Ascending aorta (tissue), 2 donors: ENCODE data around the gene BCKDHA. TPM values are rescaled to one million over a fixed set of nuclear protein-coding genes. Genes with fewer than 3 reads are reported as not detected.

Source experiments
- DNase-seq, 2 donors: peaks; one replicate each; pipeline ENCODE4 v3.0.0-alpha.2; 2019; ENCODE audit warnings: low spot score in 2 of 2
- H3K27ac ChIP-seq, 2 donors: fragments of 200-600 bp; sonication (generic); one replicate each; pipeline ENCODE4 v1.5.1; 2016 to 2017; ENCODE audit warnings: mild to moderate bottlenecking in 1 of 2
- H3K27me3 ChIP-seq: fragments of 200-600 bp; sonication (generic); one replicate; pipeline ENCODE4 v1.5.1; 2017
- H3K36me3 ChIP-seq, 2 donors: fragments of 200-600 bp; sonication (generic); one replicate each; pipeline ENCODE4 v1.5.1; 2016
- H3K4me1 ChIP-seq, 2 donors: fragments of 200-600 bp; sonication (generic); one replicate each; pipeline ENCODE4 v1.5.1; 2016 to 2017; ENCODE audit warnings: mild to moderate bottlenecking in 1 of 2
- H3K4me3 ChIP-seq, 2 donors: fragments of 200-600 bp; sonication (generic); one replicate each; pipeline ENCODE4 v1.5.1; 2016 to 2017; ENCODE audit warnings: mild to moderate bottlenecking in 1 of 2
- H3K9me3 ChIP-seq, 2 donors: fragments of 200-600 bp; sonication (generic); one replicate each; pipeline ENCODE4 v1.5.1; 2016
- intact Hi-C: fragments of 100-400 bp; cut with DNase I; formaldehyde crosslinking; loops from one replicate; pipeline ENCODE4 v1.15.1; 2023
- total RNA-seq: library from RNA; depleted of rRNA; stranded (reverse); fragments of >200 nt; gene quantifications from one replicate; pipeline ENCODE4 v1.1.0, GENCODE V29; 2016
- TF ChIP-seq, protein P1 (sequence below), 3 experiments: fragments of 200-600 bp in 2 of 3; fragments of 450-650 bp in 1 of 3; sonication (generic) in 2 of 3; IDR thresholded peaks; one replicate each; pipeline ENCODE4 v1.5.1; 2016 to 2019; ENCODE audit warnings: antibody characterized with exemption in 3 of 3, mild to moderate bottlenecking in 1 of 3, moderate library complexity in 1 of 3

BCKDHA gene
- total RNA-seq, 1 donor from 2014 or later = 28.5 TPM

DNA sequence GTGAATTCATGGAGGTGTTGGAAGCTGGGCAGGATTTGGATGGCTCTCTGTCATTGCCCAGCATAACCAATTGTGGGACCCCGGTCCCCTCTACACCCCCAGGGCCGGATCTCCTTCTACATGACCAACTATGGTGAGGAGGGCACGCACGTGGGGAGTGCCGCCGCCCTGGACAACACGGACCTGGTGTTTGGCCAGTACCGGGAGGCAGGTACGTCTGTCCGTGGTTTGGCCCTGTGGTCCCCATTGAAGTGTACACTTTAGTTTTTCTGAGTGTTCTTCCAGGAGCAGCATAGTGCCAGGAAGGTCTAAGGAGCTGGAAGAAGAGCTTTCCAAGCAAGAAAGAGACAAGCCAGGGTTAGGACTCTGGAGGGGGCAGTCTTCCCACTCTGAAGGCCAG is 16.3 kb downstream of the BCKDHA start:
- peaks cover 0 to 6% of the 10 kb centered on the region in 2 donors for H3K4me1 ChIP-seq
- H3K4me3 ChIP-seq = no peak overlapping the region
- intact Hi-C loops = no loop called here
- TF ChIP-seq, protein P1, sequence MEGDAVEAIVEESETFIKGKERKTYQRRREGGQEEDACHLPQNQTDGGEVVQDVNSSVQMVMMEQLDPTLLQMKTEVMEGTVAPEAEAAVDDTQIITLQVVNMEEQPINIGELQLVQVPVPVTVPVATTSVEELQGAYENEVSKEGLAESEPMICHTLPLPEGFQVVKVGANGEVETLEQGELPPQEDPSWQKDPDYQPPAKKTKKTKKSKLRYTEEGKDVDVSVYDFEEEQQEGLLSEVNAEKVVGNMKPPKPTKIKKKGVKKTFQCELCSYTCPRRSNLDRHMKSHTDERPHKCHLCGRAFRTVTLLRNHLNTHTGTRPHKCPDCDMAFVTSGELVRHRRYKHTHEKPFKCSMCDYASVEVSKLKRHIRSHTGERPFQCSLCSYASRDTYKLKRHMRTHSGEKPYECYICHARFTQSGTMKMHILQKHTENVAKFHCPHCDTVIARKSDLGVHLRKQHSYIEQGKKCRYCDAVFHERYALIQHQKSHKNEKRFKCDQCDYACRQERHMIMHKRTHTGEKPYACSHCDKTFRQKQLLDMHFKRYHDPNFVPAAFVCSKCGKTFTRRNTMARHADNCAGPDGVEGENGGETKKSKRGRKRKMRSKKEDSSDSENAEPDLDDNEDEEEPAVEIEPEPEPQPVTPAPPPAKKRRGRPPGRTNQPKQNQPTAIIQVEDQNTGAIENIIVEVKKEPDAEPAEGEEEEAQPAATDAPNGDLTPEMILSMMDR (IDR thresholded peaks at IDR 0.05) = no peak
- no peak for DNase-seq
- H3K9me3 ChIP-seq = no peaks in the 10 kb centered on the region
- H3K27me3 ChIP-seq = no peaks in the 10 kb centered on the region
- no peak overlapping the region for H3K27ac ChIP-seq
- H3K36me3 ChIP-seq = peaks cover 70 to 71% of the 10 kb centered on the region in 2 donors

- Histone ChIP-seq H3K4me1 (peaks cover 0 to 6% of the 10 kb centered on the region in 2 donors), H3K36me3 (peaks cover 75 to 76% of the 10 kb centered on the region in 2 donors), H3K27ac (no peak overlapping the region), H3K27me3 (no peaks in the 10 kb centered on the region), H3K4me3 (no peak overlapping the region), H3K9me3 (no peaks in the 10 kb centered on the region)
- intact Hi-C loops = no loop called here
- TF ChIP-seq, protein P1 (IDR thresholded peaks at IDR 0.05) = no peak
- no peak for DNase-seq
Observed at GRCh38 chr19:41414461-41414860, 16.8 kb downstream of the BCKDHA start.

GRCh38 chr19:41415154-41415571 is 17.5 kb downstream of the BCKDHA start:
- H3K4me3 ChIP-seq = no peak overlapping the region
- H3K4me1 ChIP-seq = peaks cover 0 to 2% of the 10 kb centered on the region in 2 donors
- intact Hi-C loops = no loop called here
- peaks cover 82% of the 10 kb centered on the region in 2 donors for H3K36me3 ChIP-seq
- TF ChIP-seq, protein P1 (IDR thresholded peaks at IDR 0.05) = no peak
- H3K9me3 ChIP-seq = no peaks in the 10 kb centered on the region
- H3K27me3 ChIP-seq = no peaks in the 10 kb centered on the region
- no peak for DNase-seq
- H3K27ac ChIP-seq = no peak overlapping the region

- H3K9me3 ChIP-seq = no peaks in the 10 kb centered on the region
- H3K27ac ChIP-seq = no peak overlapping the region
- no peaks in the 10 kb centered on the region for H3K27me3 ChIP-seq
- no peak overlapping the region for H3K4me3 ChIP-seq
- DNase-seq = no peak
- peaks cover 83 to 84% of the 10 kb centered on the region in 2 donors for H3K36me3 ChIP-seq
- TF ChIP-seq, protein P1 (IDR thresholded peaks at IDR 0.05) = no peak
- intact Hi-C loops = no loop called here
- no peaks in the 10 kb centered on the region for H3K4me1 ChIP-seq
Observed at GRCh38 chr19:41416194-41416674, 18.6 kb downstream of the BCKDHA start.

GRCh38 chr19:41420101-41420880 is 22.7 kb downstream of the BCKDHA start:
- intact Hi-C loops = no loop called here
- DNase-seq = no peak
- peaks cover 78 to 81% of the 10 kb centered on the region in 2 donors for H3K36me3 ChIP-seq
- TF ChIP-seq, protein P1 (IDR thresholded peaks at IDR 0.05) = no peak
- H3K9me3 ChIP-seq = no peaks in the 10 kb centered on the region
- no peaks in the 10 kb centered on the region for H3K4me1 ChIP-seq
- no peaks in the 10 kb centered on the region for H3K27me3 ChIP-seq
- H3K4me3 ChIP-seq = no peak overlapping the region
- H3K27ac ChIP-seq = no peak overlapping the region
